H4 (cell line): Measurements from ENCODE around the gene MRTFA. TPM values are rescaled to one million over a fixed set of nuclear protein-coding genes. Genes with fewer than 3 reads are reported as not detected.

Source experiments
- DNase-seq: peaks from one replicate; pipeline ENCODE4 v3.0.0-alpha.2; 2015; ENCODE audit warnings: low spot score
- total RNA-seq: library from RNA; depleted of rRNA; stranded (reverse); fragments of >200 nt; shearing (Covaris generic); gene quantifications from 2 replicates; pipeline ENCODE4 v1.2.3, GENCODE V29; 2014

The MRTFA gene
- total RNA-seq, 1 experiment from 2014 or later, result 20.5 TPM

GRCh38 chr22:40491990-40492631 is 144.4 kb downstream of the MRTFA start:
- no peak for DNase-seq

GRCh38 chr22:40487663-40488249 is 148.8 kb downstream of the MRTFA start:
- peak; percentile 31 for DNase-seq

- no peak for DNase-seq
Measured at GRCh38 chr22:40486962-40487602, 149.4 kb downstream of the MRTFA start.

GRCh38 chr22:40485813-40486667 is 150.5 kb downstream of the MRTFA start:
- no peak for DNase-seq

GRCh38 chr22:40484906-40485669 is 151.4 kb downstream of the MRTFA start:
- DNase-seq, result no peak

GRCh38 chr22:40482886-40483285 is 153.6 kb downstream of the MRTFA start:
- DNase-seq, result no peak

GRCh38 chr22:40482391-40482790 is 154.1 kb downstream of the MRTFA start:
- no peak for DNase-seq

- no peak for DNase-seq
Measured at GRCh38 chr22:40480996-40481395, 155.5 kb downstream of the MRTFA start.

GRCh38 chr22:40479887-40480538 is 156.5 kb downstream of the MRTFA start:
- DNase-seq, result no peak

GRCh38 chr22:40479126-40479800 is 157.3 kb downstream of the MRTFA start:
- no peak for DNase-seq

- DNase-seq, result no peak
Measured at GRCh38 chr22:40478338-40479125, 158.0 kb downstream of the MRTFA start.

GRCh38 chr22:40477683-40478337 is 158.7 kb downstream of the MRTFA start:
- DNase-seq, result no peak

GRCh38 chr22:40476341-40476740 is 160.2 kb downstream of the MRTFA start:
- DNase-seq, result no peak

GRCh38 chr22:40473703-40474102 is 162.8 kb downstream of the MRTFA start:
- no peak for DNase-seq

GRCh38 chr22:40472579-40472978 is 163.9 kb downstream of the MRTFA start:
- DNase-seq, result no peak

GRCh38 chr22:40472051-40472450 is 164.5 kb downstream of the MRTFA start:
- no peak for DNase-seq

- no peak for DNase-seq
Measured at GRCh38 chr22:40469181-40469580, 167.3 kb downstream of the MRTFA start.

- DNase-seq, result no peak
Measured at GRCh38 chr22:40468616-40469015, 167.9 kb downstream of the MRTFA start.

- DNase-seq, result no peak
Measured at GRCh38 chr22:40466976-40467375, 169.5 kb downstream of the MRTFA start.
